Muscle of arm (tissue), 12 donors: ENCODE results near the gene COX18. TPM values are rescaled to one million over a fixed set of nuclear protein-coding genes. Genes with fewer than 3 reads are reported as not detected.

Experiments used
- DNase-seq: peaks from one replicate; pipeline ENCODE4 v3.0.0-alpha.2; 2013
- polyA plus RNA-seq, 12 donors: library from polyadenylated mRNA; unstranded; fragments of 120-200 nt; gene quantifications; one replicate each; pipeline ENCODE4 v1.2.1, GENCODE V29; 2013; ENCODE audit not compliant: insufficient read length in 12 of 12

Gene COX18
- polyA plus RNA-seq, 12 donors: 10.9 to 17.1 (median 13.0) TPM; not detected in 1

DNA sequence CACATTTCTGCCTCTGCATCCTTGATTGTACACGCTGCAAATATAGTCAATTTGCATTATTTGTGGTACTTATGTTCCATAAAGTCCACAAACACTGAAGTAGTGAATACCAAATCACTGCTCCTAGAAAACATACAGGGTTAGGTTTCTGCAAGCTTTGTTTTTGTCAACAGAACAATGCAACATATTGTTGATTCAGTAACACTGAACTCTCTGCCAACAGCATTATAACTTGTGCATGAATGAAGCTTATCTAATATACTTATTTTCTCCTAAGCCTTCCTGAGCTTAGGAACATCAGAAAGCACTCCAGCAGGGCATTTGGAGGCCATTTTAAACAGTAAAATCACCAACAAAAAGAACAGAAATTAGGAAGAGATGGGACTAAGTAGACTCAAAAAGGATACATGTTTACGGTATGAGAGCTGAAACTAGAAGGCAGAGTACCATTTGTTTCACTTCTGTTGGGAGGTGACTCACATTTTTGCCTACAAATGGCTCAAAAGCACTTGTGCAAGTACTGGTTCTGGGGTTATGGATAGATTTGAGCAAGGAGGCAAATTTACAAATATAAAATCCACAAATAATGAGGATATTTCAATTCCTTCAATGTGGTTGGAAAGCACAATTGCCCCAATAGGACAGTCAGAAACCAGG, 14.1 kb downstream of the COX18 start:
- no peak for DNase-seq

DNA sequence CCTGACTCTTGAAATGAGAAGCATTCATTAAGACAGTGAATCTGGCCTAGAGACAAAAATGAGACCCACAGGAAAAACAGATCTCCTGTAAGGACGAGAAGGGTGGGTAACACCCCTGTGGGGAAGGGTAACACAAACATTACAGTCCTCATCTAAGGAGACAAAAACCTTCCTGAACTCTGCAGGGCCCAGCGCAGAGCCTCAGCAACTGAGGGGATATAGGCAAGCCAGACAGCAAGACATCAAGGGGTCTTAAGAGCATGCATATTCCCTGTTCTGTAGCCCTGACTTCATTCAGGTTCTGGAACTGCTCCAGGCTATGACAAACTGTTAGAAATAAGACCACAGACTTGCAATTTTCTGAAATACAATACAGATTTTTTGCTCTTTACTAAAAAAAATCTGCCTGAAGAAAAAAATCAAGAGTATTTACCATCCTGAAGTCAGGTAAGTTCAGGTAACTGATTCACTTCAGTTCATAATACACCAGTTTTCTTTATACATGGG, 15.5 kb downstream of the COX18 start:
- no peak for DNase-seq

- DNase-seq: no peak
Measured at GRCh38 chr4:73053076-73053475, 16.4 kb downstream of the COX18 start.

GRCh38 chr4:73051625-73052024, 17.9 kb downstream of the COX18 start:
- no peak for DNase-seq

DNA sequence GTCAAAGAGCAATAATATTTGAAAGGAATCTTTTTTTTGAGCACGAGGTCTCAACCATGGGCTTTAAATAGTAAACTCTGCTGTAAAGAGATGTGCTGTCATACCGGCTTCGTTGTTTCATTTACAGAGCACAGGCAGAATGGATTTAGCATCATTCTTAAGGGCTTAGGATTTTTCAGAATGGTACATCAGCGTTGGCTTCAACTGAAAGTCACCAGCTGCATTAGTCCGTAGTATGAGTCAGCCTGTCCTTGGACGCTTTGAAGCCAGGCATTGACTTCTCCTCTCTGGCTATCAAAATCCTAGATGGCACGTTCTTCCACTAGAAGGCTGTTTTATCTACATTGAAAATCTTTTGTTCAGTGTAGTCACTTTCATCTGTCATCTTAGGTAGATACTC, 23.6 kb downstream of the COX18 start:
- DNase-seq: no peak

DNA sequence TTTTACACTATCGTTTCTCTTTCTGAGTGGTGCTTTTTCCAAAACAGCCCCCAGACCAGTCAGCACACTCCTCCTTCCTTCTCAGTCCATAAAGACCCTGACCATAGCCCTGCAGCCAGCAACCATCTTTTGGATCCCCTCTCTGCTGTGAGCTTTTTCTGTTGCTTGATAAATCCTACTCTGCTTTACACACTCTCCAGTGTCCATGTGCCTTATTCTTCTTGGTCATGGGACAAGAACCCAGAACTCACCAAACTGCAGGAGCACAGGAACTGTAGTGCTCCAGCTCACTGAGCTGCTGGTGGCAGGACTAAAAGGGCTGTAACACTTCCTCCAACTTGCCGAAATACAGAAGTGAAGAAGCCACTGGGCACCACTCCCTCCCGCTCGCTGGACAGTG, 32.5 kb downstream of the COX18 start:
- no peak for DNase-seq

GRCh38 chr4:73036123-73036522, 33.4 kb downstream of the COX18 start:
- DNase-seq: no peak

DNA sequence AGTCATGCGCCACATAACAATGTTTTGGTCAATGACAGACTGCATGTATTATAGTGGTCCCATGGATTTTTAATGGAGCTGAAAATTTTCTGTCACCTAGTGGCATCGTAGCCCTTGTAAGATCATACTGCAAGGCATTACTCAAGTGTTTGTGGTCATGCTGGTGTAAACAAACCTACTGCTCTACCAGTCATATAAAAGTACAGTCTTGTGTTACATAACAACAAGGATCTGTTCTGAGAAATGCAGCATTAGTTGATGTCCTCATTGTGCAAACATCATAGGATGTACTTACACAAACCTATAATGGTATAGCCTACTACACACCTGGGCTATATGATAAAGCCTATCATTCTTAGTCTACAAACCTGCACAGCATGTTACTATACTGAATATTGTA, 34.6 kb downstream of the COX18 start:
- no peak for DNase-seq

DNA sequence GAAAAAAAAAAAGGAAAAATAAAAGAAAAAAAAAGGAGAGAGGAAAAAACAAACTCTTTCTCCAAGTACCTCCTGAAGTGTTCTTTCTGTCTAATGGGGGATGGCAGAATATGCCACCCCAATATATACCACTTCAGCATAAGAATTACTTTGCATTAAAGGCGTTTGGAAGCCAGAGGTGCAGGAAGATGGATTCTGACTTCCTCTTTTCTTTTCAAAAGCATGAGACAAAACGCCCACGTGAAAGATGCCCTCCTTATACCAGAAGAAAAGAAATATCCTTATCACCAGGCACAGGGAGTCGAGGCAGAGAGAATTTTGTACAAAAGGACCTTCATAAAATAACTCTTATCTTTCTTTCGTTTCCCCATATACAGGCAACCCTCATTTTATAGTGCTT, 40.9 kb downstream of the COX18 start:
- DNase-seq: no peak

- DNase-seq: peak; percentile 30
Measured at GRCh38 chr4:73021634-73022033, 47.9 kb downstream of the COX18 start.

- peak; percentile 44 for DNase-seq
Measured at GRCh38 chr4:73019462-73020047, 50.0 kb downstream of the COX18 start.

DNA sequence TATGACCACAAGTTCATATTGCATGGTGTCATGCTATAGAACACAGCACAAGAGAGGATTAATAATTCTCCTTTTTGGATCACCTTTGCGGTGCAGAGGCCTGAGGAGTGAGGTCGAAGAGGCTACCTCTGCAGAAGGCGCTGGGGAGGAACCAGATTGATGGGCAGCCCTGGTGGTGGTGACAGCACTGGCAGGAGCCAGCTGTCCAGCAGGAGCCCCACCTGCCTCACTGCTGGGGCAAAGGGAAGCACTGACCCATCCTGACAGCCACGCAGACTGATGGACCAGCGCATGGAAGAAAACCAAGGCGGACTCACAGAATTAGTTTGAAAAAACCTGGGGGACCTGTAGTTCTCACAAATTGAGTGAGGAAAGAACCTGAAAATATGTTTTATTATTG, 50.9 kb downstream of the COX18 start:
- DNase-seq: no peak

DNA sequence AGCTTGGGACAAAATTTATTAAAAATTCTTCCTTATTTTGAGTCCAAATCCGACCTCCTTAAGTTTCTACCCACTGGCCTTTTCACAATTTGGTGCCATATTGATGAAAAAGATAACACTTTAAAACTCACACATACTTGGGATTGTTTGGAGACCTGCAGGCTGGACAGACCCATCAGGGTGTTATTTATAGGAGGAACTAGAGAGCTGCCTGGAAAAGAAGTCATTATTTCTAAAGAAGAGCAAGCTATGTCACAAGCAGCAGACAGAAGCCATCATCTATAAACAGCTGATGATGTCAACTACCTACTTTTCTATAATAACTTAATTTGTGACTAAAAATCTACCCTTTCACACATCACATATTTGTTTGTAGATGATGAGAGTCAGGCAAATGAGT, 56.2 kb downstream of the COX18 start:
- DNase-seq: no peak

GRCh38 chr4:73012673-73013072, 56.8 kb downstream of the COX18 start:
- no peak for DNase-seq

- no peak for DNase-seq
Measured at GRCh38 chr4:73011629-73011985, 57.9 kb downstream of the COX18 start.

GRCh38 chr4:73010789-73011628, 58.5 kb downstream of the COX18 start:
- DNase-seq: no peak

DNA sequence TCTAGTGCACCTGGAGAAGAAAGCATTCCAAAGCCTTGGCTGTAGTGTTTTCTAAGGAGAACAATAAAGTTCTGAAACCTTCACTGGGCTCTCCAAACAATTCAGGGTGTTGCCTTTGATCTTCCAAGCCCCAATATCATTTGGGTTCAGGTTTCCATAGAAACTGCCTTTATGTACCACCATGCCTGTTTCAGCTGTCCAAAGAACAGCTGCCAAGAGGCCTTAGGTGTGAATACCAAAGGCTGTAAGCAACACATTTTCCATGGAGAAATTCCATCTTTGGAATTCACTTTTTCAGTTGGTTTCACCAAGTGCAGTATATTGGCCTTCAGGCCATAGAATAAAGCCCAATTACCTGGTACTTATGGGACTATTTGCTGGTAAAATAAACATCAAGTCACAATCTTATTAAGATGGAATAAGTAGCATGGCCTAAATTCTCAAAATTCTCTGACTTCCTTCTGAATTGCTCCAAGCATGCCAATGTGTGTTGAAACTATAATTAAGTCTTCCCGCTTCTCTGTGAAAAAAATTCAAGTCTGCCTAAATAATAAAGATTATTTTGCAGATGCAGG, 61.9 kb downstream of the COX18 start:
- DNase-seq: no peak

DNA sequence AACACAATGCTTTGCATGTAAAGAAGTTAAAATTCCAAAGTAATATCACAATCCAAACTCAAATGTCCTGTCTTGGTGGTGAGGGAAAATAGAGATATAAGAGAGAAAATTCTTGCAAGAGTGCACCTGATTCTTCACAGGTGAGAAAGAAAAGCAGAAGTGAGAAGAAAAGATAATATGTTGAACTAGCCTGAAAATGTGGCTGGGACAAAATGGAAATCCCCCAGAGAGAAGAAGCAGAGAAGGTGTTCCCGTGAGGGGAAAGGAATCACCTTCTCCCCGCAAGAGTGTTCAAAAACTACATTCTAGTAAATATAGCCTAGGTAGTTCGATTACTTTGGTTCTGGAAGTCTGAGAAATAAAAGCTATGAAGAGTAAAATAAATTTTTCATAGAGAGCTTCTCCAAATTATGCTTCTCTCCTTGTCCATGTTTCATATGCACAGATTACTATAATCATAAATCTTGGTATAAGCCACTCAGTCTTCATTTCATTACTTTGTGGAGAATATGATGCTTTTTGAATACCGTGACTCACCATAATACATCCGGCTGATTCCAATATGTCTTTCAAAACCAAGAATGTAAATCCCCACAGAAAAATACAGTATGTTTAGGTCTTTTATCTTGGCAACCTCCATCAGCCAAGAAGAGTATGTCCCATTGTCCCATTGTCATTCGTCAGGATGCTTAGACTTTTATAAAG, 63.1 kb downstream of the COX18 start:
- DNase-seq: no peak

DNA sequence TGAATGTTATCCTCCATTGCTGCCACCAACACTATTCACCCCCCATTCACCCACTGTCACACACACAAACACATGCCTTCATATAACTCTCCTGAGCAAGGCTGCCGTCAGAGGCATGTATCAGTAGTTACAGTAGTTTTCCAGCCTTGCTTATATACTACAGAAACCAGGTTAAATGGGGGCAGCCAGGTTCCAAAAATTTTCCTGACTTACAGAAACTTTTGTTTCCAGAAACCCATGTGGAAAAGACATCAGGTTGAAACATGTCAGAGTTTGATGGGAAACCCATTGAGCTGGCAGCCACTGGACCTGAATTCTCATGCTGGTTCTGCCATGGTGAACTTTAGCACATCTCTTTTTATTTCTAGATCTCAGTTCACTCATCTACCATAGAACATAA, 64.0 kb downstream of the COX18 start:
- DNase-seq: peak; percentile 15
